CD14-positive monocyte (primary cell): ENCODE data around the gene KRTAP4-9. TPM values are rescaled to one million over a fixed set of nuclear protein-coding genes. Genes with fewer than 3 reads are reported as not detected.
A peak's percentile ranks its signal among the peaks of the same experiment; 100 is the strongest.
"Not testable (repeated sequence)": the region's sequence is repeated elsewhere in the genome, so short reads cannot be mapped to it uniquely, and the experiment has no call there.

Experiments
- DNase-seq, 3 donors: peaks; one replicate each; pipeline ENCODE4 v3.0.0-alpha.2; 2011 to 2022
- H2AFZ ChIP-seq: 2 replicates; pipeline ENCODE4 v1.6.0; 2012; ENCODE audit warnings: mild to moderate bottlenecking, low read depth, low read length, inconsistent platforms; ENCODE audit not compliant: insufficient read depth, poor library complexity, severe bottlenecking
- H3K27ac ChIP-seq, 2 donors: 1 replicate in 1 of 2; 2 replicates in 1 of 2; pipeline ENCODE4 v1.5.1; 2012 to 2013; ENCODE audit warnings: low read length in 2 of 2, control low read depth in 1 of 2, inconsistent platforms in 1 of 2, low read depth in 1 of 2, mild to moderate bottlenecking in 1 of 2
- H3K27me3 ChIP-seq, 2 donors: one replicate each; pipeline versions ENCODE4 v1.6.0 to v1.6.1; 2011 to 2013; ENCODE audit warnings: low read length in 2 of 2; ENCODE audit not compliant: control insufficient read depth in 2 of 2, insufficient read depth in 2 of 2
- H3K36me3 ChIP-seq, 2 donors: replicated peaks in 1 of 2; 1 replicate in 1 of 2; 2 replicates in 1 of 2; pipeline versions ENCODE4 v1.5.1 to v1.6.1; 2012 to 2013; ENCODE audit warnings: low read length in 2 of 2, control low read depth in 1 of 2, inconsistent platforms in 1 of 2, mild to moderate bottlenecking in 1 of 2; ENCODE audit not compliant: insufficient read depth in 2 of 2, control insufficient read depth in 1 of 2
- H3K4me1 ChIP-seq, 2 donors: 1 replicate in 1 of 2; 2 replicates in 1 of 2; pipeline versions ENCODE4 v1.5.1 to v1.6.1; 2012 to 2013; ENCODE audit warnings: low read length in 2 of 2, control low read depth in 1 of 2, inconsistent platforms in 1 of 2, mild to moderate bottlenecking in 1 of 2, moderate library complexity in 1 of 2; ENCODE audit not compliant: insufficient read depth in 2 of 2, control insufficient read depth in 1 of 2
- H3K4me2 ChIP-seq: replicated peaks from 2 replicates; pipeline ENCODE3; 2012; ENCODE audit warnings: low read length, moderate library complexity, mild to moderate bottlenecking; ENCODE audit not compliant: poor library complexity, severe bottlenecking; ENCODE audit errors: extremely low read depth
- H3K4me3 ChIP-seq, 3 experiments: fragments of 200-600 bp in 1 of 3; sonication (generic) in 1 of 3; replicated peaks in 1 of 3; 1 replicate in 2 of 3; 2 replicates in 1 of 3; pipeline ENCODE4 v1.5.1; 2011 to 2013; ENCODE audit warnings: low read length in 3 of 3, mild to moderate bottlenecking in 3 of 3, control low read depth in 2 of 3, low read depth in 2 of 3, inconsistent platforms in 1 of 3, moderate library complexity in 1 of 3
- H3K79me2 ChIP-seq: 2 replicates; pipeline ENCODE4 v1.6.0; 2012; ENCODE audit warnings: mild to moderate bottlenecking, control low read depth, inconsistent platforms, low read length, moderate library complexity; ENCODE audit not compliant: insufficient read depth
- H3K9ac ChIP-seq: 2 replicates; pipeline ENCODE4 v1.6.0; 2017; ENCODE audit warnings: low read length, mild to moderate bottlenecking; ENCODE audit not compliant: insufficient read depth, poor library complexity, severe bottlenecking
- H3K9me3 ChIP-seq, 2 donors: replicated peaks in 1 of 2; 1 replicate in 1 of 2; 2 replicates in 1 of 2; pipeline versions ENCODE4 v1.5.1 to v1.6.1; 2012 to 2013; ENCODE audit warnings: low read length in 2 of 2, control low read depth in 1 of 2; ENCODE audit not compliant: control insufficient read depth in 1 of 2, insufficient read depth in 1 of 2
- H4K20me1 ChIP-seq: 2 replicates; pipeline ENCODE4 v1.6.0; 2012; ENCODE audit warnings: mild to moderate bottlenecking, low read length, control low read depth, moderate library complexity; ENCODE audit not compliant: insufficient read depth
- H3K27ac Mint-ChIP-seq, 7 donors: one replicate each; pipeline ENCODE4 v1.8.0; 2020; ENCODE audit warnings: mild to moderate bottlenecking in 7 of 7, mixed read lengths in 7 of 7, moderate library complexity in 6 of 7, inconsistent platforms in 2 of 7
- H3K27me3 Mint-ChIP-seq, 3 donors: one replicate each; pipeline ENCODE4 v1.8.0; 2021 to 2022; ENCODE audit warnings: low read depth in 3 of 3, mild to moderate bottlenecking in 3 of 3, mixed read lengths in 3 of 3, moderate library complexity in 3 of 3, inconsistent platforms in 1 of 3
- H3K36me3 Mint-ChIP-seq, 2 donors: one replicate each; pipeline ENCODE4 v1.8.0; 2020; ENCODE audit warnings: mixed read lengths in 2 of 2, inconsistent platforms in 1 of 2, mild to moderate bottlenecking in 1 of 2
- H3K4me1 Mint-ChIP-seq: one replicate; pipeline ENCODE4 v1.8.0; 2020; ENCODE audit warnings: mild to moderate bottlenecking, mixed read lengths
- H3K4me3 Mint-ChIP-seq, 2 donors: one replicate each; pipeline ENCODE4 v1.8.0; 2020; ENCODE audit warnings: mild to moderate bottlenecking in 2 of 2, mixed read lengths in 2 of 2, moderate library complexity in 1 of 2
- H3K9me3 Mint-ChIP-seq, 7 donors: one replicate each; pipeline ENCODE4 v1.8.0; 2020 to 2022; ENCODE audit warnings: mixed read lengths in 7 of 7, mild to moderate bottlenecking in 6 of 7, moderate library complexity in 6 of 7, inconsistent platforms in 2 of 7
- CTCF ChIP-seq: fragments of 200-600 bp; IDR thresholded peaks from one replicate; pipeline ENCODE4 v1.8.0; 2022; ENCODE audit warnings: antibody characterized with exemption, mild to moderate bottlenecking
- WGBS: methylation state at CpG from one replicate; pipeline ENCODE4 v1.1.5; 2013; ENCODE audit warnings: missing lambda C conversion rate; ENCODE audit not compliant: insufficient coverage; 5-methylcytosine and 5-hydroxymethylcytosine counted together
- intact Hi-C, 2 donors: fragments of 100-400 bp; cut with micrococcal nuclease; formaldehyde crosslinking; loops; one replicate each; pipeline versions ENCODE4 v1.15.0 to v1.15.1; 2023
- polyA plus RNA-seq, 3 donors: library from polyadenylated mRNA; depleted of rRNA in 1 of 3; unstranded in 2 of 3; stranded (reverse) in 1 of 3; fragments of 300-500 nt in 2 of 3; fragments of >200 nt in 1 of 3; fragmentation: Illumina TruSeq in 2 of 3; gene quantifications; 1 replicate in 2 of 3; 2 replicates in 1 of 3; pipeline ENCODE4 v1.2.3, GENCODE V29; 2012 to 2021

KRTAP4-9 gene
- polyA plus RNA-seq, 3 donors, result not detected

GRCh38 chr17:41111151-41111885 lies 6.1 kb downstream of the KRTAP4-9 start:
- H3K36me3 ChIP-seq, result no peaks in the 10 kb centered on the region
- no peaks in the 10 kb centered on the region for H3K36me3 Mint-ChIP-seq
- no peak overlapping the region for H3K4me3 ChIP-seq
- H3K27ac ChIP-seq, result no peak overlapping the region
- H3K9me3 ChIP-seq, result no peaks in the 10 kb centered on the region
- no peak overlapping the region for H3K4me3 Mint-ChIP-seq
- TF ChIP-seq CTCF, result no peak
- peaks cover 6 to 20% of the 10 kb centered on the region in 2 donors for H3K4me1 ChIP-seq
- no CpG with 5 or more reads among the region's 2 CpGs for WGBS
- no peak overlapping the region for H3K9ac ChIP-seq
- H3K4me1 Mint-ChIP-seq, result peaks cover 14% of the 10 kb centered on the region
- no peak overlapping the region for H3K27ac Mint-ChIP-seq
- H3K27me3 Mint-ChIP-seq, result peaks cover 0 to 4% (median 1%) of the 10 kb centered on the region in 3 donors
- no peaks in the 10 kb centered on the region for H4K20me1 ChIP-seq
- peaks cover 2 to 18% (median 9%) of the 10 kb centered on the region in 7 donors for H3K9me3 Mint-ChIP-seq
- H3K79me2 ChIP-seq, result no peaks in the 10 kb centered on the region
- no peak overlapping the region for H2AFZ ChIP-seq
- H3K27me3 ChIP-seq, result no peaks in the 10 kb centered on the region
- H3K4me2 ChIP-seq, result no peak overlapping the region
- no peak for DNase-seq
- intact Hi-C loops, result no loop called here

GRCh38 chr17:41116297-41116696 lies 11.1 kb downstream of the KRTAP4-9 start:
- H2AFZ ChIP-seq, result no peak overlapping the region
- no peak overlapping the region for H3K4me2 ChIP-seq
- intact Hi-C loops, result no loop called here
- Mint-ChIP-seq H3K27me3 (peaks cover 0 to 4% (median 0%) of the 10 kb centered on the region in 3 donors), H3K36me3 (no peaks in the 10 kb centered on the region), H3K4me1 (peaks cover 24% of the 10 kb centered on the region), H3K9me3 (peaks cover 0 to 10% (median 3%) of the 10 kb centered on the region in 7 donors), H3K27ac (no peak overlapping the region), H3K4me3 (peak overlapping the region in 1 of 2 donors; percentile 67)
- peaks cover 14 to 21% of the 10 kb centered on the region in 2 donors for H3K4me1 ChIP-seq
- H3K27me3 ChIP-seq, result no peaks in the 10 kb centered on the region
- H3K27ac ChIP-seq, result no peak overlapping the region
- H3K9me3 ChIP-seq, result no peaks in the 10 kb centered on the region
- no peak overlapping the region for H3K4me3 ChIP-seq
- H3K36me3 ChIP-seq, result no peaks in the 10 kb centered on the region
- DNase-seq, result peak; percentile 10 to 54 (median 19)
- WGBS, result no CpG with 5 or more reads among the region's 5 CpGs
- H3K9ac ChIP-seq, result no peak overlapping the region
- H4K20me1 ChIP-seq, result no peaks in the 10 kb centered on the region
- H3K79me2 ChIP-seq, result no peaks in the 10 kb centered on the region
- TF ChIP-seq CTCF, result no peak

- intact Hi-C loops, H3K27me3 ChIP-seq, H3K9ac ChIP-seq, H3K4me3 Mint-ChIP-seq, H4K20me1 ChIP-seq, H3K27ac ChIP-seq, H3K4me2 ChIP-seq, DNase-seq, H3K9me3 Mint-ChIP-seq, H3K79me2 ChIP-seq, H3K9me3 ChIP-seq, H3K4me3 ChIP-seq, H3K36me3 Mint-ChIP-seq, H2AFZ ChIP-seq, H3K27me3 Mint-ChIP-seq, H3K36me3 ChIP-seq: not testable (repeated sequence)
- WGBS, result 92% methylated on average over 10 of the region's 10 CpGs
- Mint-ChIP-seq H3K4me1 (peaks cover 24% of the 10 kb centered on the region), H3K27ac (peak within 1 kb of the TSS in 3 of 7 donors; percentile 6 to 37 (median 13))
- H3K4me1 ChIP-seq, result peaks cover 14 to 21% of the 10 kb centered on the region in 2 donors
Measured at GRCh38 chr17:41117846-41118386, 12.7 kb downstream of the KRTAP4-9 start, which contains the start of gene KRTAP4-11. Gene KRTAP4-11, minus strand, starts transcription at chr17:41118373. Its CDS starts 58 bp downstream, at chr17:41118315.
